MCF 10A (cell line): Measurements from ENCODE around the gene UBE2A. TPM values are rescaled to one million over a fixed set of nuclear protein-coding genes. Genes with fewer than 3 reads are reported as not detected.

Experiments used
- BruUV-seq: library from RNA; stranded (reverse); fragments of 400-500 nt; replicated peaks from 2 replicates; lab custom pipeline; 2021; lab: Mats Ljungman, UMichigan
- CTCF ChIA-PET: fragments of 300-600 bp; sonication (Branson Sonifier 250); formaldehyde crosslinking; extraction: SDS; loops from one replicate; lab custom pipeline; 2021; ENCODE audit warnings: antibody characterized with exemption, inconsistent platforms; lab: Yijun Ruan, JAX
- POLR2A ChIA-PET: fragments of 300-600, 350-650 bp; sonication (Branson Sonifier 250); formaldehyde crosslinking; extraction: SDS; loops from one replicate; lab custom pipeline; 2020; ENCODE audit warnings: antibody characterized with exemption, inconsistent platforms; lab: Yijun Ruan, JAX
- DNase-seq: peaks from one replicate; pipeline ENCODE4 v3.0.0-alpha.2; 2018; ENCODE audit not compliant: unreplicated experiment
- H3K27ac Mint-ChIP-seq: one replicate; pipeline ENCODE4 v1.8.0; 2022; ENCODE audit warnings: mild to moderate bottlenecking, low read depth, mixed read lengths; ENCODE audit not compliant: unreplicated experiment
- H3K27me3 Mint-ChIP-seq: one replicate; pipeline ENCODE4 v1.8.0; 2022; ENCODE audit warnings: mixed read lengths; ENCODE audit not compliant: insufficient read depth, unreplicated experiment
- H3K36me3 Mint-ChIP-seq: one replicate; pipeline ENCODE4 v1.8.0; 2022; ENCODE audit warnings: mild to moderate bottlenecking, moderate library complexity, mixed read lengths; ENCODE audit not compliant: insufficient read depth, unreplicated experiment
- H3K4me1 Mint-ChIP-seq: one replicate; pipeline ENCODE4 v1.8.0; 2022; ENCODE audit warnings: mixed read lengths; ENCODE audit not compliant: insufficient read depth, unreplicated experiment
- H3K4me3 Mint-ChIP-seq: one replicate; pipeline ENCODE4 v1.8.0; 2022; ENCODE audit warnings: mild to moderate bottlenecking, moderate library complexity, mixed read lengths; ENCODE audit not compliant: unreplicated experiment
- H3K9me3 Mint-ChIP-seq: one replicate; pipeline ENCODE4 v1.8.0; 2022; ENCODE audit warnings: mixed read lengths; ENCODE audit not compliant: unreplicated experiment
- CTCF ChIP-seq: fragments of 200-600 bp; IDR thresholded peaks from one replicate; pipeline ENCODE4 v1.8.0; 2022; ENCODE audit warnings: antibody characterized with exemption, mild to moderate bottlenecking; ENCODE audit not compliant: unreplicated experiment
- intact Hi-C: fragments of 100-400 bp; cut with micrococcal nuclease; formaldehyde crosslinking; loops from 2 replicates; pipeline ENCODE4 v1.14.1; 2022
- total RNA-seq: library from RNA; stranded (reverse); gene quantifications from 2 replicates; pipeline ENCODE4 v1.2.3, GENCODE V29; 2022

Gene UBE2A
- total RNA-seq, 1 experiment from 2014 or later: 52.2 TPM

DNA sequence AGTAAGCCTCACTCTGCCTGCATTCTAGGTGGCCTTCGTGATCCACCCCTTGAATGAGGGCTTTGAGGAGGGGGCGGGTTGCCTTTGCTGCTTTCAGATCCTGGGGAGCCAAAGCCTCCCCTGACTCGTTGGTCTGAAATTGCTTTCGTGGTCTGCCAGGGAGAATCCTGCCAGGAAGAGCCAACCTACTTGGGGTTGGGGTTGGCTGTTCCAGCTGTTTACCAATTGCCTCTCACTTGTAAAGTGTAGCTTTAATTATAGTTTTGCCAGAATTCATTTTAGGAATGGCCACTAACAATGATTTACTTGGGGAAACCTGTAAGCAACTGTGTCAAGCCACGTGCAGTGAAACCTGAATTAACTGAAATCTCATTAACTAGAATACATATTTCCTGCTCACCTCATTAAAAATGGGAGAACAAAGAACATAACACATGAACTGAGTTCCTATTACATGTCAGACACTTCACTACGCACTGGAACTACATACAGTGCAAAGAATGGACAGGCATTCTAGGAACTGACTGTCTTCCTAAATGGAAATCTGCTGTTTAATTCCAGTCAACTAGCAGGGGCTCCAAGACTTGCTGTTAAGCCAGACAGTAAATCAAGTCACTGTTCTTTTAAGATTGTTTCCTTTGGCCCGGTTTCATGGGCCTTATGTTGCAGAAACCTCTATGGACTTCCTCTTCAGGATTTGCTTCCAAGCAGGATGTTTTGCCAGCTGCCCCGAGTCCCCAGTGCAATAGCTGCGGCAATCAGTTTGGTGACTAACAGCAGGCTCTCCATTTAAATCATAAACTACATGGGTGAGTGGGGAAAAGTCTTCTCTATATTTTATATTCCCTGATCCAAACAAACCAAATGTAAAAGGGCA is 48.2 kb downstream of the UBE2A start:
- Mint-ChIP-seq H3K9me3 (no peaks in the 10 kb centered on the region), H3K27ac (no peak overlapping the region), H3K27me3 (no peaks in the 10 kb centered on the region), H3K36me3 (no peaks in the 10 kb centered on the region), H3K4me3 (no peak overlapping the region), H3K4me1 (no peaks in the 10 kb centered on the region)
- peak; percentile 29 for DNase-seq
- TF ChIP-seq CTCF: no peak
- no TSS peak for BruUV-seq
- POLR2A ChIA-PET: no interaction called here
- CTCF ChIA-PET: interaction anchor here (0.6 kb wide), 1 partner anchor 9 kb away, joined by 3 read pairs; no protein-coding TSS in a partner anchor
- intact Hi-C loops: no loop called here

DNA sequence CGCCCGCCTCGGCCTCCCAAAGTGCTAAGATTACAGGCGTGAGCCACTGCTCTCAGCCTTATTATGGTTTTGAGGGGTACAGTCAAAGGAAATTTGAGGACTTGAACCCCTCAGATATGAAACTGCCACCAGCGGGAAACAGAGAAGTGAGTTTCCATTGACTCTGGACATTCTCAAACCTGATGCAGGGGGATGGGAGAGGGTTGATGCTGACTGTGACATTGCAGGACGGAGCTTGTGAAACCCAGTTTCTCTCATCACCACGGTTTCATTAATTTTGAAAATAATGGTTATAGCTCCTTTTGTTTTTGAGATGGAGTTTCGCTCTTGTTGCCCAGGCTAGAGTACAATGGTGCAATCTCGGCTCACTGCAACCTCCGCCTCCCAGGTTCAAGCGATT is 50.1 kb downstream of the UBE2A start:
- Mint-ChIP-seq H3K4me3 (no peak overlapping the region), H3K27ac (no peak overlapping the region), H3K9me3 (no peaks in the 10 kb centered on the region), H3K4me1 (no peaks in the 10 kb centered on the region), H3K36me3 (no peaks in the 10 kb centered on the region), H3K27me3 (no peaks in the 10 kb centered on the region)
- ChIA-PET CTCF (interaction anchor here (0.6 to 1.3 kb wide), 2 partner anchors 108 to 115 kb away, joined by 3 read pairs; no protein-coding TSS in a partner anchor), POLR2A (no interaction called here)
- DNase-seq: no peak
- TF ChIP-seq CTCF: no peak
- intact Hi-C loops: no loop called here
- no TSS peak for BruUV-seq

DNA sequence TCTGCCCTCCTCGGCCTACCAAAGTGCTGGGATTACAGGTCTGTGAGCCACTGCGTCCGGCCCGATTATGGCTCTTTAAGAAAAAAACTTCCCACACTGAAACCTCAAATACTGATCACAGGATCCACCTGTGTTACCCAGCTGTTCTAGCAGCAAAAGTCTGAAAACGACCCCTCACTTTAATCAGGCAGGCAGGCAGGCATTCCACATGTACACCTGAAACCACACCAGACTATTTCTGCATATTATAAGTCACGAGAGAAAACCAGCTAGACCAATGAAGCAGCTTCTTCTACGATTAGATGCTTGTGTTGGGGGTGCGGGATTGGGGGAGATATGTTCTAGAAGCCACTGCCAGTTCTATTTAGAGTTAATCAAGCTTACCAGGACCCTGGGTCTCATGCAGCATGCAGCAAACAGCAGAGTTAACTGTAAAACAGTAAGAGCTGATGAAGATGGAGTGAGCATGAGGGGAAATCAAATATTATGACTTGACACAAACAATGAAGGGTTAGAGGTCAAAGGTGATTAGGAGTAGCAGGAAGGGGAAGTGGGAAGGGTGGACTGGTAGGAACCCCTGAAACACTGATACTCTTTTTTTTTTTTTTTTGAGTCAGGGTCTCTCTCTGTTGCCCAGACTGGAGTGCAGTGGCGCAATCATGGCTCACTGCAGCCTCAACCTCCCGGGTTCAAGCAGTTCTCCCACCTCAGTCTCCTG is 50.7 kb downstream of the UBE2A start:
- Mint-ChIP-seq H3K27ac (no peak overlapping the region), H3K4me3 (no peak overlapping the region), H3K9me3 (no peaks in the 10 kb centered on the region), H3K4me1 (no peaks in the 10 kb centered on the region), H3K27me3 (no peaks in the 10 kb centered on the region), H3K36me3 (no peaks in the 10 kb centered on the region)
- DNase-seq: no peak
- no TSS peak for BruUV-seq
- CTCF ChIA-PET: interaction anchor here (0.6 to 1.3 kb wide), 3 partner anchors 8 to 114 kb away, joined by 3 read pairs; no protein-coding TSS in a partner anchor
- intact Hi-C loops: no loop called here
- POLR2A ChIA-PET: interaction anchor here (0.6 kb wide), 1 partner anchor 39 kb away, joined by 3 read pairs; no protein-coding TSS in a partner anchor
- no peak for TF ChIP-seq CTCF

GRCh38 chrX:119625843-119626242 is 51.5 kb downstream of the UBE2A start:
- BruUV-seq: no TSS peak
- Mint-ChIP-seq H3K4me3 (no peak overlapping the region), H3K36me3 (no peaks in the 10 kb centered on the region), H3K27me3 (no peaks in the 10 kb centered on the region), H3K4me1 (no peaks in the 10 kb centered on the region), H3K9me3 (no peaks in the 10 kb centered on the region), H3K27ac (no peak overlapping the region)
- ChIA-PET CTCF (interaction anchor here (0.6 kb wide), 2 partner anchors 9 to 104 kb away, joined by 3 read pairs; no protein-coding TSS in a partner anchor), POLR2A (no interaction called here)
- intact Hi-C loops: no loop called here
- DNase-seq: no peak
- no peak for TF ChIP-seq CTCF
